Cortex of kidney (tissue), 1 donor: ENCODE measurements around the gene CRMP1.

Experiments used
- DNase-seq: peaks from one replicate; lab custom pipeline; 2025; lab: John Stamatoyannopoulos, UW

CRMP1 gene

DNA sequence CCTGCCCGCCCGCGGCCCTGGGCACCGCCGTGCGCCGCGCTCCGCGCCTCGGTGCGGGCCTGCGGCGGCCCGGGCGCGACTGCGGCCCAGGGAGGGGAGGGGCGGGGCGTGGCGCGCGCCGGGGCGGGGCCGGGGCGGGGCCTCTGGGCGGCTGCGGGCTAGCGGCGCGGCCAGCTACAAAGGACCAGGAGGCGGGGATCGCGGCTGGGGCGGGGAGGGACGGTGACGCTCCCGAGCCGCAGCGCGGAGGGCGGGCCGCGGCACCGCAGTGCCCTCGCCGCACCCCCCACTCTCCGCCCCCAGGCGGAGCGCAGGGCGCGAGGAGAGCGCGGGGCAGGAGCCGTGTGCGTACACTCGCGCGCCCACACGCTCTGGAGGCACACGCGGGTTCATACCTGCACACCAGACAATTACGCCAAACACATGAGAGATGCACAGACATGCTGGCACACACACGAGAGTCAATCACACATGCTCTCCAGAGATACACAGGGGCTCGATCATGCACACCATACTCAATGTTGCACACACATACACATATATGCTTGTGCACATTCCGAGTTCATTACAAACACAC lies at the start of gene CRMP1:
Gene CRMP1, minus strand, starts transcription at position 83 of the 577 bp plus-strand sequence. CDS start 117 bp downstream, outside the sequence.
- no peak for DNase-seq

GRCh38 chr4:5941601-5942000 lies 48.7 kb upstream of the CRMP1 start:
- DNase-seq: no peak

DNA sequence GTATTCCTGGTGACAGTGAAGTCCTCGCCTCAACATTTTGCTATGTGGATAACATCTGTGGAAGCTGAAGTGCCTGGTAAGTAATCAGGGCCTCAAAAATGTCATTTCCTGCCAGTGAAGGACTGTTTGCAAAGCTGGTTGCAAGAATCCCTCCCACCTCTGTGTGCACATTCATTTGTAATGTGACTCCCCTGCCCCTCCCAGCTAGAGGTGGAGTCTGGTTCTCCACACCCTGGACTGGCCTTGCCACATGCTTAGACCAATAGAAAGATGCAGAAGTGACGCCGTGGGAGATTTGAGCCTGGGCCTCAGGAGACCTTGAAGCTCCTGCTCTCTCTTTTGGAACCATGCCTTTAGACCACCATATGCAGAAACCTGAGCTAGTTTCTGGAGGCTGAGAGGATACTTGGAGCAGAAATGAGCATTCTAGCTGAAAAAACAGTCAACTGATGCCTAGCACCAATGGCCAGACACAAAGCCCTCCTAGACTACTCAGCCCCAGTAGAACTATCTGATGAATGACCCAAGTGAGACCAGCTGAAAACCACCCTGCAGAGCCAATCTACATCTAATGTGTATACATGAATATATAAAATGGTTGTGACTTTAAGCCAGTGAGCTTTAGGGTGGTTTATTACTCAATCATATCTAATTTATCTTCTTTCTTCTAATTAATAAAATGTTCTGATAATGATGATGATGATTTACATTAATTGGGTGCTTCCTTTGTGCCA lies 47.8 kb upstream of the CRMP1 start:
- no peak for DNase-seq

DNA sequence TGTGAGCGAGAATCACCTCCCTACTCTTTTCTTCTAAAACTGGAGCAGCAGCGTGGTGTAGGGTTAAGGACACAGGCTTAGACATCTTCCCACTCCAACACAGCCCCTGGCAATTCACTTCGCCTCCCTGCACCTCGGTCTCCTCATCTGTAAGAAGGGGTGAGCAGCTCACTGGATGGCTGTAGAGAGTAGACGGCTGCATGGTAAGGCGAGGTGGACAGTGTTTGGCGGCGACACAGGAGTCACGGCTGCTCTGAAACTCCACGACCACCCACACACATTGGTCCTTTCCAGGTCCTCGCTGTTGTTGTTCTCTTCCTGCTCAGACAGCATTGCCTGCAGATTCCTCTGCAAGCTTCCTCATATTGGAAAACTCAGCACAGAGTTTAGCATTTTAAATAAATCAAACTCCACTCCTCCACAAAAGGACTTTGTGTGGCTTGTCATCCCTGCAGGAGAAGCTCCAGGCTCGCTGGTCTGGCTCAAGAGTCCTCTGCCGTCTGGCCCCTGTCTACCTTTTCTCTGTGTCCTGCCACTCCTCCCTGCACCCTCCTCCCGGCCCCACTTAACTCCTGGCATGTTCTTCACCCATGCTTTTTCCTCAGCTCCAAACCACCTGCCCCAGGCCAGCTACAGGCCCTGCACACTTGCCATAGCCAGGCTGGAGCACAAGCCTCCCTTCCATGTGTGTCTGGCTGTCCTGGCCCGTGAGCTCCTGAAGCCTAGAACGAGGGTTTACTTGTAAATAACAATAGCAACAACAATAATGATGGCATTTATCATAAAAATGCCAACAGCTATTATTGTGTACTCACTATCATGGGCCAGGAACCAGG lies 41.3 kb upstream of the CRMP1 start:
- DNase-seq: no peak

- DNase-seq: no peak
These were observed 40.2 kb upstream of the CRMP1 start for GRCh38 chr4:5933116-5933515.

- DNase-seq: no peak
These were observed 39.2 kb upstream of the CRMP1 start for GRCh38 chr4:5932035-5932568.

- no peak for DNase-seq
These were observed 38.6 kb upstream of the CRMP1 start for GRCh38 chr4:5931526-5931925.

GRCh38 chr4:5930876-5931275 lies 38.0 kb upstream of the CRMP1 start:
- no peak for DNase-seq

DNA sequence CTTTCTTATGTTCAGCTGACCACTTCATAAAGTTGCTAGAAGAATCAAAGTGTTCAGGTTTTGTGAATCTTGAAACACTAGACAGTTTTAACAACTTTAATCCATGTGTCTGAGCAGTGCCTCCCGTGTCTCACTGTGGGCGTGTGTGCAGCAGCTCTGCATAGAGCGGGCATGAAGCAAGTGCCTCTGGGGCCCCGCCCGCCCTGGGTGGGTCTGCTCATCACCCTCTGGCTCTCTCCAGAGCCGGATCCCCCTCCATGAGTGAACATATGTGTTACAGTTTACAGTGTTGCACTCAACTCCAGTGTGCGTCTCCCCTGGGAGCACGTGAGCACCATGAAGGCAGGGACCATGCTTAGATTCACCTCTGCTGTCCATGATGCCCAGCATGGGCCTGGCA lies 37.6 kb upstream of the CRMP1 start:
- no peak for DNase-seq

DNA sequence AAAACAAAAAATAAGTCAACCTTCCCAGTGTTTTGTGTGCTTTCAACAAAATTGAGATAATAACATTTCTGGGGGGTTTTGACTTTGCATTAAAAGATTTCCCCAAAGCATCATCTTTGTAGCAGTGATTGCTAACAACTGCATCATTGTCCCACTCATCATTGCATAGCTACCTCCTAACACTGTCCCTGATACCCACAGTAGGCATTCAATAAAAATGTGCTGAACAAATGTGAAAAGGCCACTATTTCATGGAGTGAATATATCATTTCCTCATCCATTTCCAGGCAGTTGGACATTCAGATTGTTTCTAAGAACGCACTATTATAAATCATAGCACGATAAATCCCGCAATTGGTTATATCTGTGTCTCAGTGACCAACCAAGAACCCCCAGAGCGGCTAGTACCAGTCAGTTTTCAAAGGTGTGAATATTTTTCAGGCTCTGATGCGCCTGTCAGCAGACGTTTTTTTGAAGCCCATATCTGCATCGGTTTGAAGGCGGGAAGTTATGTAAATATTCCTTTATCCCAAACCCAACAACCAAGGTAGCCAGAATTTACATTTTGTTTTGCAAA lies 36.0 kb upstream of the CRMP1 start:
- no peak for DNase-seq

GRCh38 chr4:5928274-5928673 lies 35.4 kb upstream of the CRMP1 start:
- DNase-seq: no peak

DNA sequence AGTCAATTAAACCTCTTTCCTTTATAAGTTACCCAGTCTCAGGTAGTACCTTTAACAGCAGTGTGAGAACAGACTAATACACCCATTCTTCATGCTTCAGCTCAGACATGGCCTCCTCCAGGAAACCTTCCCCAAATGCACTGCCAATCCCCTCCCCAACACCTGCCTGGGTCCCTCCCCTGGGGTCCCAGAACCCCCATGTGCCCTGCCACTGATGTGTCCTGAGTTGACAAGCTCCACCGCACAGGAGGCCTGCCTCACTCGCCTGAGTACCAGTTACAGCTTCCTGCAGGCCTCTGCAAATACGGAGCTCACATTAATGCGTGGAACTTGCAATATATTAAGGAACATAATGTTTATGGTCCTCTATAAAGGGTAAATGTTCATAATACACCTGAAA lies 34.9 kb upstream of the CRMP1 start:
- no peak for DNase-seq

GRCh38 chr4:5927116-5927515 lies 34.2 kb upstream of the CRMP1 start:
- DNase-seq: no peak

- no peak for DNase-seq
These were observed 33.7 kb upstream of the CRMP1 start for GRCh38 chr4:5926598-5926997.

DNA sequence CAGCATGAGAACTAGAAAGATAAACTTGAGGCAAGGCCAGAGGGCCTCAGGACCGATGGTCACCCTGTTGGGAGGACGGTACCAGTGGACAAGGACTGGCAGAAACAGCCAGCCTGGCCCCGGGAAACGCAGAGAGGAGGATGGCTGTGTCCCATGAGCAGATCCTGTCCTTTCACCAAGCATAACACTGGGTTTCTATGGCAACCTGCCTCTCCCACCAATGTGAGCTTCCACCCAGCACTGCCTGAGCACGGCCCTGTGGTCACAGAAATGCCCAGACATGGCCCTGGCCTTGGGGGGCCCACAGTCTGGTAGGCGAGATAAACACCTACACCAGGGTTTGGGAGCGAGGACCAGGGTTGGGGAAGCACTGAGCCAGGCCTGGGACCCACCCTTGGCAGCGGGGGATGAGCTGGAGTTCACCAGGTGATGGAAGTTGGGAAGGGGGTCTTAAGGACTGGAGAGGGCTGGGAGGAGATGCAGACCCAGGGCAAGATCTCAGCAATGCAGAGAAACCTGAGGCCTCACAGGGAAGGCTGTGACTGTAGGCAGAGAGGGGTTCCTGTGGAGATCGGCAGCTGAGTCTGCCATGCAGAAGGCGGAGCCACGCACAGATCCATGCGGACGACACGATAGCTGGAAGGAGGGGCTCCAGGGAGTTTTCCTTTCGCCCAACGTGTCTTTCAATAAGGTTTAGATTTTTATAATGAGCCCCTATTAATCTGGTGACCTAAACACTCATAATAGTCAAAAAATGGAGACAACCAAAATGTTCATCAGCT lies 32.7 kb upstream of the CRMP1 start:
- no peak for DNase-seq

DNA sequence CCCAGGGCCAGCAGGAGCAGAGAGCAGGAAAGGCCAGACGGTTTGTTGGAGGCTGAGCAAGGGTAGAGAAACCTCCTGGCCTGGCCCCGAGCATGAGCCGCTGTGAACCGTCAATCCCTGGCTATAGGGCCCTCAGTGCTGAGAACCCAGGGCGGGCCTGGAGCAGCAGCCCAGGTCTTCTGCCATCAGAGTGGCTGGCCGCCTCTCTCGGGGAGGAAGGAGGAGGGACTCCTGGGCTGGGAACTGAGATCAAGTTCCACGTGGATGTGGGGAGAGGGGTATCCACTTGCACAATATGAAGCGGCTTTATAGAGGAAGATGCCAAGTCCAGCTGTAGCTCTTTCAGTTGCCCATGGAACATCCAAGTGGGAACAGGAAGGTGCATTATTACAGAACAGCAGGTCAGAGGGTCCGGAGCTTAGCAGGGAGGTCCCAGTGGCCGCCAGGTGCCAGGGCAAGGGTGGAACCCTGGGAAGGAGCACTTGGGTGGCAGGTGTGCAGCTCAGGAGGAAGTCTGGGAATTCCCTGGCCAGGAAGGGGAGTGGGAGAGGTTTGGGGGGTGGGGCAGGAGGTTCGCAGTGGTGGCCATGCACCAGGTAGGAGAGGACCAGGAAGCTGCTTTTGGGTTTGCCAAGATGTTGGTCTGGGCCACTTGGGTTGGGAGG lies 31.7 kb upstream of the CRMP1 start:
- no peak for DNase-seq

DNA sequence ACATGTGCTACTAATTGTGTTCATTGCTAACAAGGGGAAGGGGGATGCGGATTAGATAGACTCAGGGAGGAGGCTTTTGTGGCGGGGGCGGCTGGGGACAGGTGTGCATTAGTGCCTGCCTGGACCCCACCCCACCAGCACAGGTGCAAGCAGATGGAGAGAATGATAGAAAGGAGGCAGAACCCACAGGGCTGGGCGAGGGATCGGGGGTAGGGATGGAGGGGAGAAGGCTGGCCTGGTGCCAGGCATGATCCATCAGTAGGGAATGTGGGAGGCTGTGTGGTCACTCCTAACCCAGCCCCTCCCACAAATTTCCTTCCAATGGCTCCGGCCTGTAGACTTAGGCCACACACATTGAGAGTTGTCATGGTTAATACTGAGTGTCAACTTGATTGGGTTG lies 30.5 kb upstream of the CRMP1 start:
- no peak for DNase-seq

GRCh38 chr4:5922556-5922955 lies 29.7 kb upstream of the CRMP1 start:
- no peak for DNase-seq

- DNase-seq: no peak
These were observed 29.1 kb upstream of the CRMP1 start for GRCh38 chr4:5921981-5922380.

DNA sequence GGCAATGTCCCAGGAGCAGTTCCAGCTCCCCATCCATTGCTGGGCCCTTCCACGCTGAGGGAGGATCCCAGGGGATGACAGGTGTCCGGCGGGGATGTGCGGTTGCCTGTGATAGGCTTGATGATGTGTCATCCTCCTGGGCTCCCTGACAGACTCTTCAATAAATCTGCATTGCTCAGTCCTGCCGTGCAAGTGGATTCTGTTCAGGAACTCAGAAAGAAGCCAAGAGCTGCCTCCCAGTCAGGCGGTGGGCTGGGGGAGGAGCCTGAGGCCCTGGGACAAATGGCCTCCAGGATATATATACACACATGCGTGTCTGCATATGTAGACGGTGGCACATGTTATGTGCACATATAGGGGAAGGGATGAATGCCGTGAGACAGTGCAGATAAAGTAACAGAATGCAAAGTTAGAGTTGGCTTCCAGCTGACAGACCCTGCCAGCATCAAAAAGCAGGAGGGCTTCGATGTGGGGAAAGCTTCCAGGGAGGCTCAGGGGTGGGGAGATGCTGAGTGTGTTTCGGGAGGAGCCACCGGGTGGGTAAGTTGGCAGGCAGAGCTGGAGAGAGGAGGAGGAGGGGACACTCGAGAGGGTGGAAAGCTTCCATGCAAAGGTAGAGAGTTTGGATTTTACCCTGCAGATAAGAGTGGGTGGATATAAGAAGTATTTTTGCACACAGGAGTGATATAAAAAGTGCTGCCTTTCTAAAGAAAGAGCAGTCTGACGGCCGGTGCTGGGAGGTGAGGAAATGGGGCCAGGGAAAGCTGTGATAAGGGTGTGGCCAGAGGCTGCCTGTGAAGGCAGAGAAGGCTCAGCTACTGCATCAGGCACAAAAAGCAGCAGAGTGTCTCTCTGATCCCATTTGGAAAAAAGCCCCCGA lies 28.5 kb upstream of the CRMP1 start:
- DNase-seq: no peak
